GM18511 (cell line): ENCODE measurements around the gene JAZF1.

Experiments used
- ATAC-seq: cut with Tn5 transposase; IDR thresholded peaks from one replicate; pipeline ENCODE4 v1.9.1; 2021; ENCODE audit warnings: mild to moderate bottlenecking, moderate library complexity; ENCODE audit not compliant: unreplicated experiment

JAZF1 gene

DNA sequence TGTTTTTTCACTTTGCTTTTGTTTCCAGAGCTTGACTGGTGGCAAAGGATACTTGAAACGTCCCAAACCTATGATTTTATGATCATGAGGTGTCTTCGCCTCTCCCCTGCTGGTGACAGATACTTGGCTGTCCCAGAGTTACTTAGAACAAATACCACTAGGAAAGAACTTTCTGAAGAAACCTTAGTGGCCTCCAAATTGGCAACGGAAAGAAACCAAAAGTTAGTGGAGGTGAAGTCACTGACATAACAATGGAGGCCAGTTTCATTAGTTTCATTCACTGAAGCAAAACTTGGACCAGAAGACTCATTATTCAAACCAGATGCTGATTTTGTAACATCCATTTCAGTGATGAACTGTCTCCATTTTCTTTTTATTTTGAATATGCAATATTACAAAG is 68.6 kb downstream of the JAZF1 start:
- ATAC-seq = no peak

DNA sequence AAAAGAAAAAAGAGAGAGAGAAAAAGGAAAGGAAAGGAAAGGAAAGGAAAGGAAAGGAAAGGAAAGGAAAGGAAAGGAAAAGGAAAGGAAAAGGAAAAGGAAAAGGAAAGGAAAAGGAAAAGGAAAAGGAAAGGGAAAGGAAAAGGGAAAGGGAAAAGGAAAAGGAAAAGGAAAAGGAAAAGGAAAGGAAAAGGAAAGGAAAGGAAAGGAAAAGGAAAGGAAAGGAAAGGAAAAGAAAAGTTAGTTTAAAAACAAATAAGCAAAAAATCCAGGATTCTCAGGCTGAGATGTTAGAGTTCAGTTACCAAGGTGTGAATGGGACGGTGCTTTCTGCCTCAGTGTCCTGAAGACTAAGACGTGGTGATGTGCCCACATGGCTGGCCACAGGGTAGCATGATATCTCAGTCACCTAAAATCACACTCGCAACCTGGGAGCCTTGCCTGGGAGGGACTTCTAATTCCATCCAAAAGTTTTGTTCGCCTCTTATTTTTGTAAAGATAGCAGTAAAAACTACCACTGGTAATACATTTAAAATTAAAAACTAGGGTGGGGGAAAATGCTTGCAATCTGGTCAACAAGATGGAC is 70.1 kb downstream of the JAZF1 start:
- no peak for ATAC-seq

DNA sequence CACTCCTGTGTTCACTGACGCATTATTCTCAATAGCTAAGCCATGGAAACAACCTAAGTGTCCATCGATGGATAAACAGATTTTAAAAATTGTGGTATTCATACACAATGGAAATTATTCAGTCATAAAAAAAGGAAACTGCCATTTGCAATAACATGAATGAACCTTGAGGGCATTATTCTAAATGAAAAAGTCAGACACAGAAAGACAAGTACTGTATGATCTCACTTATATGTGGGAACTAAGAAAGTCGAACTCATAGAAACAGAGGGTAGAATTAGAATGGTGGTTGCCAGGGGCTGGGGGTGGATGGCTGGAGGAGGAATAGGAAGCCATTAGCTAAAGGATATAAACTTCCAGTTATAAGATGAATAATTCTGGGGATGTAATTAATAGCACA is 71.8 kb downstream of the JAZF1 start:
- no peak for ATAC-seq

DNA sequence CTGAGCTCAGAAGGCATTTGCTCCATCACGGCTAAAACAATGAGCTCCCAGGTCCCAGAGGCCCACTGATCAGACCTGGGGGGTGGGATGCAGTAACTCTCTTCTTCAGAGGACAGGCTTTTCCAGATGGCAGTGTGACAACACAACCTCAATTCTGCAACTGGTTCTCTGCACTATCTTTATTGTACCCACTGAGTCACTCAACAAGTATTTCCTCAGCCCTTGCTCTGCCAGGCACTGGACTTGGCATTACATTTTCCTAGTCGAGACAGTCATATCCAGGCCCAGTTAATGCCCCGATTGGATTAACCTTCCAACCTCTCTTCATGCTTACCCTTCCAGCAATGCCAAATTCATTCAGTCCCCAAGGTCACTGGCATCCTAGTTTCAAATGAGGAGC is 72.6 kb downstream of the JAZF1 start:
- no peak for ATAC-seq

DNA sequence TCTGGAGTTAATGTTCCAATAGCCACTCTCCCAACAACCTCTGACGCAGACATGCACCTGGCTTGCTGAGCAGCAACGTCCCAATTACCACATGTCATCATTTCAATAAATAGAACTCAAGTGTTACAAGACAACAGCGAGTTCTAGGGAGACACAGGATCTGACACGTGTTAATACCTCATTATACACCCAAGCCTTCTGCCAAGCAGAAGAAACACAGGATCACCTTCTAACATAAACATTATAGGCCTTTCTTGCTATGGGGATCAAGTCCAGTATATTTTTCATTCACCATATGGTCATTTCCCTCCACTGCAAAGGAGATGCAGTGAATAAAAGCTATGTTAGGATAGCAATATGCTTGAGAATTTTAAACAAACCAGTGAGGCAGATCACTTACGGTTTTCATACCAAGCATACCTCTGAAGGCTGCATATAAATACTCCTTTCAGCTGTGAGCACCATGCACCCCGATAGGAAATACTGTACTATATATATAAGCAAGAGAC is 74.2 kb downstream of the JAZF1 start:
- ATAC-seq = no peak

DNA sequence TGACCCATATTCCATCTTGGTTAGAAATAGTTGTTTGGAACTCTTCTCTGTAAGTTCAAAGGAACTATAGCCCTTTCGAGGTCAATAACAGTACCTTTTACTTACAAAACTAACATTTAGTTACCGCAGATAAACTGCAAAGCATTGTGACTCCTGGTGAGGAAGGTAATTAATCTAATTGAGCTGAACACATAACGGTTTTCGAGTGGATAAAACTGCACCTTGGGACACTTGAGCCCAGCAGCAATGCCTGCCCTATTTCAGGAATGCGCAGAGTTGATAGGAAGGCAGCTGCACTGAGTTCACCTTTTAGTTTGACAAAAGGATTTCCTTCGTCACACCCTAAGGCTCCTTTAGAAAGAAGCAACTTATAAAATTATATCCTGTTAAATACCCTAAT is 75.4 kb downstream of the JAZF1 start:
- no peak for ATAC-seq

DNA sequence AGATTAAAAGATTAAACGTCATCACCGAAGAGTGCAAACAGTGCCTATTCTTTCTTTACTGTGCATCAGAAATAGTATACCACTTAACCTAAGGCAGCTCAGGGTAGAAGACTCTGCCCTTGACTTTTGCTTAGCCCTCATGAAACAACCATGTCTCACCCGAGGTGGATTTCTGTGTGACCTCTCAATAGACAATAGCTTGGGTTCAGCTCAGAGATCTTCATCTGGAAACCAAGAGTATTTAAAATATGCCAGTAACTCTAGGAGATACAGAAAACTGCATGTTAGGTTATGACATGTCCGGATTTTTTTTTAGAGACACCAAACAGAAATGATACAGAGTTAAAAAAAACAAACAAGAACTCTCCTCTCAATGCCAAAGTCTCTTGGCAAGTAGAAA is 75.8 kb downstream of the JAZF1 start:
- no peak for ATAC-seq

DNA sequence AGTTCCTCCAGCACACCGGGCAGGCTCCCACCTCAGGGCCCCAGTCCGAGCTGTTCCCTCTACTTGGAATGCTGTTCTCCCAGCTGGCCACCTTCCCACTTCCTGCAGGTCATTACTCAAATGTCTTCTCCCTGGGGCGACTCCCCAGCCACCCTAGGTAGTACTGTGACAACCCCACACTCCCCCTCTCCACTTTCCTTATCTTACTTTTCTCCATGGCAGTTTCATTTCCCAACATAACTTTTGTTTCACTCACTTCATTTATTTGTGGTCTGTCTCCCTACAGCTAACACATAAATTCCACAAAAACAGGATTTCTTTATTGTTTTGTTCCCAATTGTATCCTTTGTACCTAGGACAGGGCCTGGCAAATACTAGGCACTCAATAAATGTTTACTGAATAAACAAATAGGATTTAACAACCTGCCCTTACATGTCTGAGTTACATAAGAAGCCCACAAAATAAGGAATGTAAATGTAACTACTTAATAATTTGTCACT is 76.5 kb downstream of the JAZF1 start:
- ATAC-seq = no peak

DNA sequence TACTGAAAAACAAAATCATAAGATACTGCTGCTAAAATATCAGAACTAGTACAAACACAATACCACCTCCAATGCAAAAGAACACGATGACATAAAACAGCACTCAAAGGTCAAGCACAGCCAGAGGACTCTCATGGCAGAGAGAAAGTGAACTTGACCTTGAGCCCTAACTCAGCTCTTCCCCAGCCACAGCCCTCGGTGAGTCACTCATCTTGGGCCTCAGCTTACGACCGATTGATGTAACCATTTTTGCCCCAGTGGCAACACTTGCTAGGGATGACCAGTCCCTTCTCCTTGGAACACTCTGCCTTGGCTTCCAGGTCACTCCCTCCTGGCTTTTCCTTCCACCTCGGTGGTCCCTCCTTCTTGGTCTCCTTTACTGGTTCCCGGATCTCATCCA is 77.8 kb downstream of the JAZF1 start:
- ATAC-seq = no peak

DNA sequence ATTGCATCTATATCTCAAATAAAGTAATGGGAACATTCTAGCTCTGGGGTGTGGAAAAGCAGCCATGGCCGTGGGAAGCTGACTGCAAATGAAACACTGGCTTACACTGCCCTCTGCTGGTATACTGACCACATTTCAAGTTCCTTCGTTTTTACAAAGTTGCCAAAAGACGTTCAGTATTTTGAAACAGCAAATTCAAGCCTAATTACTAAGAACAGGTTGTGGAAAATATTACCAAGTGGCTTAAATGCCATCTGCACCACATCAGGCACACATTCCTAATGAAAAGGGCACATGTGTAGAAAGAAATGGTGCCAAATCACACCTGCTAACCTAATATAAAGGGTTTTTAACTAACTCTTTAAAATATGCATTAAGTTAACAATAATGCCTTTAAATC is 83.9 kb downstream of the JAZF1 start:
- ATAC-seq = no peak

DNA sequence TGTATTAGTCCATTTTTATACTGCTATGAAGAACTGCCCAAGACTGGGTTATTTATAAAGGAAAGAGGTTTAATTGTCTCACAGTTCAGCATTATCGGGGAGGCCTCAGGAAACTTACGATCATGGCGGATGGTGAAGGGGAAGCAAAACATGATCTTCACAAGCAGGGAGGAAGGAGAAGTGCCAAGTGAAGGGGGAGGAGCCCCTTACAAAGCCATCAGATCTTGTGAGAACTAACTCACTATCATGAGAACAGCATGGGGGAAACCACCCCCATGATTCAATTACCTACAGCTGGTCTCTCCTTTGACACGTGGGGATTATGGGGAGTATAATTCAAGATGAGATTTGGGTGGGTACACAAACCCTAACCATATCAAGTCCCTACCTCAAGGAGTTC is 85.4 kb downstream of the JAZF1 start:
- no peak for ATAC-seq

DNA sequence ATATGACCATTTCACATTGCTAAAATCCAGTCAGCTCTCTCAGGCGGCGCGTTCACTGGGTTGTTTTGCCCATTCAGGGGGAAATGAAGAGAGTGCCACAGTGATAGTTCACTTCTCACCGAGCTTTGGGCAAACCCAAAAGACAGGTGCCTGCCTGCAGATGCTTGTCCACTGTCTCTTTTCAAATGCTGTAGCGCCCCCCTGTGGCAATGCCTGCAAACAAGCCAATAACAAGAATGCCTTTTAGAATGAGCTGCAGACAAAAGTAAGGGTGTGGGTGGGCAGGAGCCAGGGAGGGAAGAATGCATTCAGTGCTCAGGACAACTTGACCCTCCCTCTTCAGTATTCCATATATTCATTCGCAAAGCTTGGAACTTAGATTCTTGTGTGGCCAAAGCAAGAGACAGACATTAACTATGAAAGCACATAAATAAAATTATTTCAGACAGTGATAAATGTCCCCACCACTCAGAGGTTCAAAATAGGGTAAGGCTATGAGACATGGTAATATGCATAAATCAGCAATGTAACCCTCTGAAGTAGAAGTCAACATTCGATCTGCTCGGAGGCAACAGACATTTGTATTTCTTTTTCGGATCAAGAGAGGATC is 86.9 kb downstream of the JAZF1 start:
- no peak for ATAC-seq

DNA sequence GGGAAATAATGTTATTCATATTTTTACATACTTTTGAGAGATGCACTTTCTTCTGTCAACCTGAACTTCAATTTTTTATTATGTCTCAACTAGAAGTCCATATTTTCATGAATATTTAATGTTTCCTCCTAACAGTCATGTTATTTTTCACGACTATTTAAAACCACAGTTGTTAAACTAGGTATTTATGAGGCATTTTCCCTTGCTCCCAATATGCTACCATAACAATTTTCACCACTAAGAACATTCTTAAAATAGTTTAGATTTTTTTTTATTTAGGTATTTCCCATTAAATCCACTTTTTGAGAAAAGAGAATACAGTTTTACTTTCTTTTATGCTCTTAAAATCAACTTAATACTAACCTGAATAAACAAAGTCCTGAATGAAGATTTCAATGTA is 89.4 kb downstream of the JAZF1 start:
- ATAC-seq = no peak

DNA sequence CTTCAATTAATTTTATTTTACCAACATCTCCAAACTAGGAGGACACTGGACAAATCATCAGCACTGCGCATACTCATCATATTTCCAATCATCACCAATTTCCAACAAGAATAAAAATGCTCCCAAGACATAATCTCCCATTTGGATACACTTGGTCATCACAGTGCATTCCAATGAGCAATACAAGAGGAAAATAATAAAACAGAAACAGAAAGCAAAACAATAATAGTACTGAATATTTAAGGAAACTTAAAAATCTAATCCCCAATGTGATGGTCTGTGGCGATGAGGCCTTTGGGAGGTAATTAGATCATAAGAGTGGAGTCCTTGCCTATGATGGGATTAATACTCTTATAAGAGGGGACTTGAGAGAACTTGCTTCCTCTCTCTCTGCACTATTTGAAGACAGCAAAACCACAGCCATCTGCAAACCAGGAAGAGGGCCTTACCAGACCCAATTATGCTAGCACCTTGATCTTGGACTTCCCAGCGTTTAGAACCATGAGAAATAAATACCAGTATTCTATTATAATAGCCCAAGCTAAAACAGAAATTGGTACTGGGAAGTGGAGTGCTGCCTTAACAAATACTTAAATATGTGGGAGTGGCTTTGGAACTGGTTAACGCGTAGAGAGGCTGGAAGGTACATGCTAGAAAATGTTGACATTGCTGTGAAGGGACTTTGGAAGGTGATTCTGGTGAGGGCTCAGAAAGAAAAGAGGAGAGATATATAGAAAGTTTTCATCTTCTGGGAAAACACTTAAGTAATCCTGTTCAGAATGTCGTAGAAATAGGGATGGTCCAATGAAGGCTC is 91.5 kb downstream of the JAZF1 start:
- no peak for ATAC-seq

DNA sequence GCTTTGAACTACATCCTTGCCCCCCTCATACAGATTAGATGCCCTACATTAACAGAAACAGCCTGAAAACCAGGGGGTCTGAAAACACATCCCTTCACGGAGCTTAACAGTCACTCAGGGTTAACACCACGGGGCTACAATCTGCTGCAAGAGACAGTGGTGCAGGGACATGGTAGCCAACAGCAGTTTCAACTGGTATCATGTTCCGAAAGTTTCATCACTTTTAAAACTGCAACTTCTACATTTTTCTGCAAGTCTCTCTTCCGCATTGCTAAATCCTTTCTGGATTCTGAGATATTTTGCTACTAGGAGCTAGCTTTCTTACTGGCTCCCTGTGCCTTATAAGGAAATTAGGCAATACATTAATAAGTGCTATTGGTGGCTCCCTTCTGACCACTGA is 92.6 kb downstream of the JAZF1 start:
- no peak for ATAC-seq

DNA sequence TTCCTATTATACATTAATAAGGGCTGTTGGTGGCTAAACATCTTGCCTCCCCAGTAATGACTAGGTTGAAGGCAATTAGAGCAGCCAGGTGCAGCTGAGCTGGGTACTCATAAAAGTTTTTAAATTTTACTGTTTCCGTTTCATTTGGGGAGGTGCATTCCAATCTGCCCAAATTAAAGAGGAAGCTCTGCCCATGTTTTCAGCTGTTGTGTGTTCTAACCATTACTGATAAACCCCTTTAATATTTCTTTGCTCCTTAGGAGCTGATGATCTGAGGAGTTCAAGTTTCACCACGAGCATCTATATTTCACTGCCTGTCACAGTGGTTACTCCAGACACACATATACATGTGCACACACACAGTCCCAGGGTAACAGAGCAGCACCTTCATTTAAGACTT is 94.4 kb downstream of the JAZF1 start:
- ATAC-seq = no peak

DNA sequence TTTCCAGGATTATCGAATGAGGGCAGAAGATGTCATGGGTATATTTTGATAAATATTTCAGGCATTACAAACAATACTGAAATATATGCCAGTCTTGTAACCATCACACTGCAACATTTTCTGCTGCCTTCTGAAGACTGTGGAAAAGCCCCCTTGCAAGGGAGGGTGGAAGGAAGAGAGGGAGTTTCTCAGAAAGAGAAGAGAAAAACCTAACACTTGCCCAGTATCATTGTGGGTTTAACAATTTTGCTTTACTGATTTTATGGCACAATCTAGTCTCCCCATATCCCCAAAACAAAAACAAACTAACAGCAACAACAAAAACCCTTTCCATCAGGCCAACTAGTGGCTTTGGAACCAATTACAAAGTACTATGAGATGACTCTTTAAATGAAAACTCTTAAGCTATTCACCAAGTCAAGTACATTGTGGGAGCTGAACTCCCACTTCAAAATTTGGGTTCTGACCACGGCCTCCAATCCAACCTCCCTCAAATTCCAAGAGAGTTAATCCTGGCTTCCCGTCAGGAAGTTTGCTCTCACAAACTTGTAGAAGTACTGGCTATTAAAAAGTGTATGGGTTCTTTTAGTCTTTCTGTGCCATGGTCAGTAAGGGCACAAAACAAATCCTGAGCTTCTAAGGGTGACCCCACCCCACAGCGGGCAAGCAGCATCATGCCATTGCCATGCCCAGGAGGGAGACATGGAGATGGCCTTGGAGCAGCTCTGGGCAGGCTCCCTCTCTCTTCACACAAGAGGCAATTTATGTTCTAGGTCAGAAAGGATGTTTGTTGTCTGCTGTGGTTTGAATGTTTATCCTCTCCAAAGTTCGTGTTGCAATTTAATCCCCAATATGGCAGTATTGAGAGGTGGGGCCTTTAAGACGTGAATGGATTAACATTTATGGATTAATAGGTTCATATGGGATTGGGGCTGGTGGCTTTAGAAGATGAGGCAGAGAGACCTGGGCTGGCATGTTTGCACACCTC is 96.3 kb downstream of the JAZF1 start:
- ATAC-seq = no peak

DNA sequence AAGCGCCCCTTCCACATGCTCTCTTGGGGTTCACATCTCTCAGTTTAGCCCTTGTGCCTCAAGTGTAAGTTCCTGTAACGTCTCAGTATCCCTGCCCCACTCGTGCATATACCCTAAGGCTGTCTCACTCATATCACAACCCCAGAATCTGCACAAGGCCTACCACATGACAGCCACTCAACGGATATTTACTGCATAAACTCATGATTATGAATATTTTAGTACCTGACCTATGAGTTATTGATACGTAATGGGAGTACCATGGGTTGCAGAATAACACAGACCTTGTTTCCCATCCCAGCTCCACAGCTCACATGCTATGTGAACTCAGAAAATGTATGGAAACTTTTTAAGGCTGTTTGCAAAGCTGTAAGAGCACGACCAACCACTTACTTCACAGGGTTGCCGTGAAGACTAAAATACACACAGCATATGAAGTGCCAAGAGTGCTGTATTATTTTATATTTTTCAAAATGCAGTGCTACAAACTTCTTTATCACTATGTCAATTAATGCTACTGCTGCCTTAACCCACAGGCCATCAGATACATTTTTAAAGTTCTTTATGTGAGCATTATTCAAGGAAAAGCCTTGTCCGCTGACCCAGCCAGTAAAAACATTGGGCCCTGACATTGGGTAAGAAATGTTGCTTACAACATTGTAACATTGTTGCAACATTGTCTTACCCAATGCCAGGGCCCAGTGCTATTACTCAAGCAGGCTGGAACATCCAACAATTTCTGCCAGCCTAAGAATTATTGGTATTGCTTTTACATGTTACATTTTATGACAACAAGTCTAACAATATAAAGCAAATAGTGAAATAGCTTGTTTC is 97.2 kb downstream of the JAZF1 start:
- no peak for ATAC-seq

DNA sequence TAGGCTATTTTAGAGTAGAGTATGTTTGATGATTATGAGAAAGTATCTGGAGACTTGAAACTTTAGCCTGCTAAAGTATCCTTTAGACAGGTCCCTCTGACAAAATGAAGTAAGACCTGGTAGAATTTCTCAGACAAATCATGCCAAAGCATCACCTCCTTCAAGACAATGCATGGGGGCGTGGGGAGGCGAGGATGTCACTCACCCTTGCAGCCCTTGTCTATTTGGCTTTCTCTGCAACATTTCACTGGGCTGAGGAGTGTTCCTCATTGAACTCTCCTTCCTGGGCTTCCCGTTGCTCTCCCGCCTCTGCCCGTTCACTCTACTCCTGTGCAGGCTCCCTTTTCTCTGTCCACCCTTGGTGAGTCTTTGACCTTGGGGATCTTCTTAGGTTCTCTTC is 98.5 kb downstream of the JAZF1 start:
- no peak for ATAC-seq

DNA sequence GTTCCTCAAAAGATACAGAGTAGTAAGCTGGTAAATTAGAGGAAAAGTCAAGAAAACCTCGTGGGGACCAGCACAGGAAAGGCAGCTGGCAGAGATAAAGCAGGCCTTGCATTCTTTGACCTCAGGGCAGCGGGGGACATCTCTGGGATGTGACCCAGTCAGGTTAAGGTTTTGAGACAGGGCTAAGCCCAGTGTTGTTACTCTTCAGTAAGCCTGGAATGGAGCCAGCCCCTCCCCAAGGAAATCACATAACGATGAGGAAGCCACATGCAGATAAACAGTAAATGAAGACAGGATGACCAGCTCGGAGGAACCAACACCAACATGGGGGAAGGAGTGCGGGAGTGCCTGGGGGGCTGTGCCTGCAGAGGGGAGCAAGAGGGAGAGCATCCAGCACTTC is 99.6 kb downstream of the JAZF1 start:
- ATAC-seq = no peak
